GM12874 (cell line): ENCODE measurements around the gene FCN1.

Experiments used
- TF ChIP-seq, protein P1 (sequence below): IDR thresholded peaks from 2 replicates; pipeline ENCODE4 v1.5.1; 2011; ENCODE audit warnings: low read depth, mild to moderate bottlenecking, control low read depth, low read length, moderate library complexity; ENCODE audit not compliant: insufficient read depth

FCN1 gene

DNA sequence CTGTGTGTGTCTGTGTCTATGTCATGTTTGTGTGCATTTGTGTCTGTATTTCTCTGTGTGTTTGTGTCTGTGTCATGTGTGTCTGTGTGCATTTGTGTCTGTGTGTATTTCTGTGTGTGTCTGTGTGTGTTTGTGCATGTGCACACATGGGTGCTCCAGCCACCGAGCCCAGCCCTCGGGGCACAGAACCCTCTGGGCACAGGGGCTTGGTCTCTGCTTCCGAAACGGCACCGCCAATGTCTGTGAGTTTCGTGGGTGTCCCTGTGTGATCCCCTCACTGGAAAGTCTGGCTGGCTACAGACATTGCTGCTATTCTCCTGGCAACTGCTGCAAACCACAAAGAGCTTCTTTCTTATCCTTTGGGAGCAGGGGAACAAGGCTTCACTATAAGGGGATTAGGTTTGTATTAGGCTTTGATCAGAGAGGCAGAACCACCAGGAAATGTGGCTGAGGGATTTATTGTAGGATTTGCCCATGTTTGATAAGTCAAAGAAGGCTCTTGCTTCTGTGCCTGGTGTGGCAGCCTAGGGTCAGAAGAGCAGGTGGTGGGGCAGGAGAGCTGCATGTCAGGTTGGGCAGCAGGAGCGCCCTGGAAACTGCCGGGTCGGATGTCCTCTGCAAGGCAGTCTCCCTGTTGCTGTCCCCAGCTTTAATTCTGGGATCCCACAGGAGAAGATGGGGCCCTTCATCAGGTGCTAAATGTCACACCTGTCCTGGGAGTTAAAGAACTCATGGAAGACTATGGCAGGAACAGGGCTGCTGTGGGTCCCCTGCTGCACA is 39.6 kb upstream of the FCN1 start:
- TF ChIP-seq, protein P1, sequence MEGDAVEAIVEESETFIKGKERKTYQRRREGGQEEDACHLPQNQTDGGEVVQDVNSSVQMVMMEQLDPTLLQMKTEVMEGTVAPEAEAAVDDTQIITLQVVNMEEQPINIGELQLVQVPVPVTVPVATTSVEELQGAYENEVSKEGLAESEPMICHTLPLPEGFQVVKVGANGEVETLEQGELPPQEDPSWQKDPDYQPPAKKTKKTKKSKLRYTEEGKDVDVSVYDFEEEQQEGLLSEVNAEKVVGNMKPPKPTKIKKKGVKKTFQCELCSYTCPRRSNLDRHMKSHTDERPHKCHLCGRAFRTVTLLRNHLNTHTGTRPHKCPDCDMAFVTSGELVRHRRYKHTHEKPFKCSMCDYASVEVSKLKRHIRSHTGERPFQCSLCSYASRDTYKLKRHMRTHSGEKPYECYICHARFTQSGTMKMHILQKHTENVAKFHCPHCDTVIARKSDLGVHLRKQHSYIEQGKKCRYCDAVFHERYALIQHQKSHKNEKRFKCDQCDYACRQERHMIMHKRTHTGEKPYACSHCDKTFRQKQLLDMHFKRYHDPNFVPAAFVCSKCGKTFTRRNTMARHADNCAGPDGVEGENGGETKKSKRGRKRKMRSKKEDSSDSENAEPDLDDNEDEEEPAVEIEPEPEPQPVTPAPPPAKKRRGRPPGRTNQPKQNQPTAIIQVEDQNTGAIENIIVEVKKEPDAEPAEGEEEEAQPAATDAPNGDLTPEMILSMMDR, result no peak

DNA sequence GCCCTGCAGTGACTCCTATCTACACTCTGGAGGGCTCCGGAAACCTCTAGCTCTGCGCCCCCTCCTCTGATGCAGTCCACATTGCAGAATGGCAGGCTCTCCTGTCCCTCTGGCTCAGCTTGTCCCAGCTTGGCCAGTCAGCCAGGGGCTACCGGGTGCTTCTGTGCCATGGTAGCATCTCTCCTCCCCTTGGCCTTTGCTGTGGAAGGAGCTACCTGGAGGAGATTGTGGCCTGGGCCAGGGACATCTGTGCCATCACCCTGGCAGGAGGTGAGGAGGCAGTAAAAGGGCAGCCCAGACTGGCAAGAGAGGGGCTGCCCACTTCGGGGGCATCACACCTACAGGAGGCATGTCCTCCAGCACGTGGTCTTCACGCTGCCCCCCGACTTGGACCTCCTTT is 38.1 kb upstream of the FCN1 start:
- TF ChIP-seq, protein P1, result no peak

DNA sequence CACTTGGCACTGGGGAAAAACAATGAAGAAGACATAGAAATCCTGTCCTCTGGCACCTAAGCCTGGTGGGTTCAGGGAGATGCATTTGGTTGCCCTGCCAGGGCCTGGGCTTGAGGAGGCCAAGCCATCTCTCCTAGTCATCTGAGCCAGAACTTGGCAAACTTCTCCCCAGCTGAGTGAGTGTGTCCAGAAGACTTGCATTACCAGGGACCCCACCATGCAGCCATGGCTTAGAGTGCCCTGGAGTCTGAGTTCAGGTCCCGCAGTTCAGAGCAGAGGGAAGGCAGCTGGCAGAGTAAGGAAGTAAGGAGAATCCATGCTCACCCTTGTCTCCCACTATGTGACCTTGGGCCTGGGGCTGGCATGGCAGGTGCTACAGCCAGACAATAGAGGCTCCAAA is 37.4 kb upstream of the FCN1 start:
- TF ChIP-seq, protein P1, result no peak

DNA sequence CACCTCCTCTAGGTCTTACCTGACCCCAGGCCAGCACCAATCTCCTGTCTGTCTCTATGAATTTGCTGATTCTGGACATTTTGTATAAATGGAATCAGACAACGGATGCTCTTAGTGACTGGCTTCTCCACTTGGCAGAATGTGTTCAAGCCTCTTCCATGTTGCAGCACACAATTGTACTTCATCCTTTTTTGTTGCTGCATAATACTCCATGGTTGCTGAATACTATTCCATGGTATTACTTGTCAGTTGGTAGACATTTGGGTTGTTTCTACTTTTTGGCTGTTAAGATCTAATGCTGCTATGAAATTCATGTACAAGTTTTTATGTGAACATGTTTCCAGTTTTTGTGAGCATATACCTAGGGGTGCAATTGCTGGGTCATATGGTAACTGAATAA is 34.3 kb upstream of the FCN1 start:
- TF ChIP-seq, protein P1, result no peak

DNA sequence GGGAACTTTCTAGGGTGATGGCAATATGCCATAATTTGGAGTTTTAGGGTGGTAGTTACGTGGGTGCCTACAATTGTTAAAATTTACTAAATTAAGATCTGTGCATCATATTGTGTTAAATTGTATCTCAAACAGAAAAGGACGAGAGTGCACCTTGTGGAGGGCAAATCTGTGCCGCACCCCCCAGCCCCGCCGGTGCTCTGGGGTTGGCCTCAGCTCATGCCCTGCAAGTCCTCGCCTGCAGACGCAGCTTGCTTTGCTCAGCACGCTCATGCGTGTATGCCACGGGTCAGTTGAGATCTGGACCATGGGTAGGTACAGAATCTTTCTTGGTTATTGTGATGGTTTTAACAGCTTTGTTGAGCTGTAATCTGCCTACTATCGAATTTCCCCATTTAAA is 33.7 kb upstream of the FCN1 start:
- TF ChIP-seq, protein P1, result no peak

DNA sequence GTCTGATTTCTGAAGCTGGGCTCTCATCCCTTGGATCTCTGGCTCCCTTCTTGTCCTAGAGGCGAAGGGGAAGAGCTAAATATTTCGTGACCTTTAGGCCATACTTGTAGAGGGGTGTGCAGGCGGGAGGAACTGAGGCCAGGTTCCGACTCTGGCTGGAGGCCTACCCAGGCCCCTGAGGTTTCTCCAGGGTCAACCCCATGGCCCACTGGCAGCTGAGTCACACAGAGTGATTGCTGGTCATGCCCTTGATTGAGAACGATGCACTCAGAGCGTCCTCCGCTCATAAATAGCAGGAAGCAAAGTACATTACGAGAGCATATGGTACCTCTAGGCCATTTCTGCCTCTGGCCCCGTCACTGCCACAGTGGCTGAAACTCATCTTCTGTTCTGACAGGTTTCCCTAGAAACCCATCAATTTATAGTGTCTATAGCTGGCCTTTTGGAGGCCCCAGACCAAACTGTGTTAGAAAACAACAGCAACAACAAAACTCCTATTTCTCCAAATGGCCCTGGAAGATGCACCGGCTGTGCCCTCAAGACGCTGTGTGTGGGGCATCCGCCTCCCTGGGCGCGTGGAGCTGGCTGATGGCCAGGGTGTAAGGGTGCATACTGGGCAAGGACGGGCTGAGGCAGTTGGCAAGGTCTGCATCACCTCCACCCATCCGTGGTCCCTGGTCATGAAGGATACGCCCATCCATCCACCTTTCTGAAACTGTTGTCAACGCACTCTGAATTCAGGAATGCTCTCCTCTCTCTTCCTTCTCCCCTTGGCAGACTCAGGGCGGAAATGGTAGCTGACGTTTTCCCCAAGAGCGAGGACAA is 32.9 kb upstream of the FCN1 start:
- TF ChIP-seq, protein P1, result no peak

DNA sequence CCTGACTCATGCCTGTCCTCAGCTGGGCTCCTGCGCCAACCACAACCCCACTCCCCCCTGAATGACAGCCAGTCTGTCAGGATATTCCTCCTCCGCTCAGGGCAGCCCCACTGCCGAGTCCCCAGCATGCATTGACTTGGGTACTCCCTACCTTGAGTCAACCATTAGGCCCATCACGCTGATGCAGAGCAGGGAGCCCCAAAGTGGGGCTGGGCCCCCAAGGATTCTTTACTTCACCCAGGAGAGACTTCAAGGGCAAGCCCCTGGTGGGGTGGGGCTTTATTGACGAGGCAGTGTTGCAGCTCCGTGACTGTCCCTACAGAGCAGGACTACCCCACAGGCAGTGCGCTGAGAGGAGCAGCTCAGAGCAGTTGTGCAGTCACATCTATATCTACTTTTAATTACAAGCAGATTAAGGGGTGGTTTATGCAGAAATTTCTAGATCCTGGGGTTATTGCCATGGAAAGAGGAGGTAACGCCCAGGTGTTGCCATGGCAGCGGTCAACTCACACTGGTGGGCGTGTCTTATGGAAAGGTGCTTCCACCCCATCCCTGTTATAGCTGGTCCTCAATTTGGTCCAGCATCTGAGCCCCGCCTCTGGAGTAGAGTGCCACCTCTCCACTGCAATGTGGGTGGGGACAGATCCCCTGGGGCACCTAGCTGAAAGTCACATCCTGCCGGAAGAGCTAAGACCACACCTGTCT is 32.1 kb upstream of the FCN1 start:
- TF ChIP-seq, protein P1, result no peak
